Kidney epithelial cell (primary cell): Measurements from ENCODE around the gene P2RY11. TPM values are rescaled to one million over a fixed set of nuclear protein-coding genes. Genes with fewer than 3 reads are reported as not detected.

ENCODE experiments used
- DNase-seq: peaks from one replicate; pipeline ENCODE4 v3.0.0-alpha.2; 2010; ENCODE audit warnings: low read depth
- H3K27me3 ChIP-seq: 2 replicates; pipeline ENCODE4 v1.6.0; 2011; ENCODE audit warnings: low read length; ENCODE audit not compliant: control insufficient read depth, insufficient read depth
- H3K36me3 ChIP-seq: 2 replicates; pipeline ENCODE4 v1.5.1; 2011; ENCODE audit warnings: low read length; ENCODE audit not compliant: control insufficient read depth, insufficient read depth
- H3K4me3 ChIP-seq: 2 replicates; pipeline ENCODE4 v1.5.1; 2011; ENCODE audit warnings: low read depth, mild to moderate bottlenecking, control low read depth, low read length
- CTCF ChIP-seq: IDR thresholded peaks from 2 replicates; pipeline ENCODE4 v1.5.1; 2011; ENCODE audit warnings: mild to moderate bottlenecking, moderate library complexity, low read length, control low read depth, inconsistent platforms; ENCODE audit not compliant: insufficient read depth, poor library complexity, severe bottlenecking
- total RNA-seq: library from RNA; depleted of rRNA; stranded (reverse); fragments of >200 nt; gene quantifications from 2 replicates; pipeline ENCODE4 v1.2.3, GENCODE V29; 2015

The P2RY11 gene
- total RNA-seq, 1 donor from 2014 or later = 6.3 TPM

DNA sequence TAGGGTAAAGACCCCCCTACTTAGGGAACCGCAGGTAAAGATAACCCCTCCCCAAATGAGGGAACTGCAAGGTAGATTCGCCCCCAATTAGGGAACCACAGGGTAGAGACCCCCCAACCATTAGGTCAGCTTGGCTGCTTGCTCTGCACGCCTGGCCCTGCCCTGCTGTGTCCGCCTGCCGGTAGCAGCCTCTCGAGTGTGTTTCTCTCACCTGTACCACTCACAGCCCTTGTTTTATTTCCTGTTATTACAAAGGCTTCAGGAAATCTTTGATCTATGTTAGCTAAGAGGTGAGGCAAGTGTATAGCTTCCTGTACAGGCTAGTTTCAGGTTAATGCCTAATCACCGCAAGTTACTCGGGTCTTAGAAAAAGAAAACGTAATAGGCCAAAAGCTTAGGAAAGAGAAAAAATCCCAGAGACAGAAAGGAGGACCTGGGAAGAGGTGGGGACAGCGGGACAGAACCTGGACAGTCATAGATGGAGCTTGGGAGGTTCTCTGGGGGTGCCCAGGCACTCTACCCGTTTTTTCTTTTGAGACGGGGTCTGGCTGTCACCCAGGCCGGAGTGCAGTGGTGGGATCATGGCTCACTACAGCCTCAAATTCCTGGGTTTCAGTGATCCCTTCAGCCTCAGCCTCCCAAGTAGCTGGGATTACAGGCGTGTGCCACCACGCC lies 31.3 kb downstream of the P2RY11 start:
- Histone ChIP-seq H3K4me3 (no peak overlapping the region), H3K36me3 (peaks cover 4% of the 10 kb centered on the region), H3K27me3 (no peaks in the 10 kb centered on the region)
- DNase-seq = no peak
- TF ChIP-seq CTCF = no peak

DNA sequence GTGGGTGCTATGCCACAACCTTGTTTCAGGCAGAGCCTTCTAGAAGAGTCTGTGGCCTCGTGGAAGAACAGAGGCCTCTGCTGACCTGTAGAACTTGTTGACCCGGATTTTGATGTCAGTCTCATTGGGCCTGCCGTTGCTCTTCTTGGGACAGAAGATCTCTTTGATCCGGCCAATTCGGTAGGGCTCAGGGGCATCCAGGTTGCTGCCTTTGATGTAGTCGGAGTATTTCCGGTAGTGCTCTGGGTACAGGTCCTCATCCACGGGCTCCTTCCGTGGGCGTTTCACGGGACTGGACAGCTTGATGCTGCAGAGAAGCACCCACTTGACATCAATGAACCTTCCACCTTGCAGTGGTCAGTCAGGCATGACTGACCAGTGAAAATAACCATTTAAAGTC lies 32.2 kb downstream of the P2RY11 start:
- Histone ChIP-seq H3K27me3 (no peaks in the 10 kb centered on the region), H3K4me3 (no peak overlapping the region)

DNA sequence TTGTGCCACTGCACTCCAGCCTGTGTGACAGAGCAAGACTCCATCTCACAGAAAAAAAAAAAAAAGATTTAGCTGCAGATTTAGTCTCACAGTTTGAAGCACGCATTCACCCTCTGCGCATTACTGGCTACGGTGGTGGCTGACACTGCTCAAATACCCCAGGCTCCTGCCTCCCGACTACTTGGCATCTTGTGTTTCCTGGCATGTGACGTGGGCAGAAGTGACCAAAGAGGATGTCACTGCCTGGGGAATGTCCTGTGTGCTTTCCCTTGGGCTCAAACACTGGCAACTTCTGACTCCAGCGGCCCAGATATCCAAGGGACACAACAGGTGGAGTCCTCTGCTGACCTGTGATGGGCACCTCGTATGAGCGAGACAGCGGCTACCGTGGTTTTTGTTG lies 32.9 kb downstream of the P2RY11 start:
- peaks cover 7% of the 10 kb centered on the region for H3K36me3 ChIP-seq
- H3K4me3 ChIP-seq = no peak overlapping the region
- no peak for TF ChIP-seq CTCF
- no peaks in the 10 kb centered on the region for H3K27me3 ChIP-seq
- no peak for DNase-seq

More for the DNA sequence above, 32.2 kb downstream of the P2RY11 start:
- no peak for DNase-seq
- TF ChIP-seq CTCF = no peak
- H3K36me3 ChIP-seq = peaks cover 5% of the 10 kb centered on the region

- no peaks in the 10 kb centered on the region for H3K27me3 ChIP-seq
- TF ChIP-seq CTCF = no peak
- no peak for DNase-seq
- peaks cover 7% of the 10 kb centered on the region for H3K36me3 ChIP-seq
- H3K4me3 ChIP-seq = no peak overlapping the region
These were observed 33.5 kb downstream of the P2RY11 start for GRCh38 chr19:10145031-10145430.

- TF ChIP-seq CTCF = no peak
- DNase-seq = no peak
- peaks cover 8% of the 10 kb centered on the region for H3K36me3 ChIP-seq
- H3K27me3 ChIP-seq = no peaks in the 10 kb centered on the region
- no peak overlapping the region for H3K4me3 ChIP-seq
These were observed 34.6 kb downstream of the P2RY11 start for GRCh38 chr19:10146142-10146541.

- H3K27me3 ChIP-seq = no peaks in the 10 kb centered on the region
- H3K36me3 ChIP-seq = peaks cover 10% of the 10 kb centered on the region
- no peak for TF ChIP-seq CTCF
- no peak for DNase-seq
- no peak overlapping the region for H3K4me3 ChIP-seq
These were observed 37.9 kb downstream of the P2RY11 start for GRCh38 chr19:10149427-10149826.
